HG02981 (cell line): ENCODE measurements around the gene CDT1.

ENCODE experiments used
- ATAC-seq: cut with Tn5 transposase; IDR thresholded peaks from one replicate; pipeline ENCODE4 v1.9.1; 2021; ENCODE audit warnings: mild to moderate bottlenecking, moderate library complexity; ENCODE audit not compliant: unreplicated experiment

The CDT1 gene

DNA sequence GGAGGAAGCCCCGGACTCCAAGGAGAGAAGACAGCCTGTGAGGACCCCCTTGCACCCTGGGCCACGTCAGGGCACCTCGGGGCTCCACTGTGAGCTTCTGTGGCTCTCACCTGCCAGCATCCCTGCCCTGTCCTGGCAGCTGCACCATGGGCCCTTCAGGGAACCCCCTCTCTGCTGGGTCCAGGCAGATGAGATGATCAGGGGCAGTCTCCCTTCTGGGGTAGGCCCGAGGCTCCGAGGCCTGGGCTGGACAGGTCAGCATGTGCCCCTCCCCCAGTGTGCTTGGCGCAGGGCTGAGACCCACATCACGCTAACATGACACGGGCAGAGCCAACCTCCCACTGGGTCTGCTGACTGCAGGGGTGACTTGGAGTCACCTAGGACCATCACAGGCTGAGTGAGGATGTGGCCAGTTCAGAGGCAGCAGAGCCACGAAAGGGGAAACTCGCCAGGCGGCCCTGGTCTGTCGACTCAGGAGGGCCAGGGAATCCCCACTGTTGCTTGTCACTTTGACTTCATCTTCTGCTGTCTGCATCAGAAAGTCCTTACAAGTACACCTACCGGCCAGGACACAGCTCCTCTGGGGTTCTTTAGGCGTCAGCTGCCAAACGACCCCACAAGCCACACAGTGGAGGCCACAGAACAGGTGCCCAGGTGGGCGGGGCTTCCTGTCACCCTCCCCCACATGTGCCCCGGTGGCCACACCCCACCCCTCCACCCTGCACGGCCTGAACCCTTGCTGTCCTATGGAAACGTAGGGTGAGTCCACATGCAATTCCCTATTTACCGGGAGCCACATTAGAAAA, 50.9 kb downstream of the CDT1 start:
- ATAC-seq = no peak

DNA sequence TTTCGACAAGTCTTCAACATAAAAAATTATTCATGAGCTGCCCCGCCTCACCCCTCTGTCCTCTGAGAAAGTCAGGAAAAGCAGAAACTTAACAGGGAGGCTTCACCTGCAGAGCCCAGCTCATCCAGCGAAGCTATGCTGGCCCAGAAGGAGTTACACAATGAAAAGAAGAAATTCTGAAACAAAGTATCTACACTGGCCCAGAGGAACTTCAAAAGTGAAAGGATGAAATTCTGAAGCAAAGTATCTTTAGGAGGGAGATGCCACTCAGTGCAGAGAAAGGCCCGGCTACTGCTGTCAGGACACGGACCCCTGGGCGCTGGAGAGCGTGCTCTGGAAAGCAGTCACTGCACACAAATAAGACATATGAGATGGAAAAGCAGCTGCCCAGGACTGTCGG, 51.6 kb downstream of the CDT1 start:
- no peak for ATAC-seq

DNA sequence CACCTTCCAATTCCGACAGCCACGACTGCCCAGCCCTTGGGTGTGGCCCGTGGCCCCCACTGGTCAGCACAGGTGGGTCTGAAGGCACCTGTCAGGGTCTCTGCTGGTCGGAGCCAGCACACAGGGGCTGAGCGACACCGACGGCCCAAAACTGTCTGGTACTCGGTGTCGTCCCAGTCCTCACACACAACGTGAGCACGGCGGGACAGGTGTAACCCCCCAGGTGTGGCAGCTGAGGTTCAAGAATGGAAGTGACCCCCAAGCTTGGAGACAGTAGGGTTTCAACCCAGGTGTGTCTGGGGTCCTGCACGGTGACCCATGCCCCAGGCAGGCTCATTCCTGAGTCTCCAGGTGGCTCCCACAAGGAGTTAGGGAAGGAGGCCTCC, 52.1 kb downstream of the CDT1 start:
- no peak for ATAC-seq

DNA sequence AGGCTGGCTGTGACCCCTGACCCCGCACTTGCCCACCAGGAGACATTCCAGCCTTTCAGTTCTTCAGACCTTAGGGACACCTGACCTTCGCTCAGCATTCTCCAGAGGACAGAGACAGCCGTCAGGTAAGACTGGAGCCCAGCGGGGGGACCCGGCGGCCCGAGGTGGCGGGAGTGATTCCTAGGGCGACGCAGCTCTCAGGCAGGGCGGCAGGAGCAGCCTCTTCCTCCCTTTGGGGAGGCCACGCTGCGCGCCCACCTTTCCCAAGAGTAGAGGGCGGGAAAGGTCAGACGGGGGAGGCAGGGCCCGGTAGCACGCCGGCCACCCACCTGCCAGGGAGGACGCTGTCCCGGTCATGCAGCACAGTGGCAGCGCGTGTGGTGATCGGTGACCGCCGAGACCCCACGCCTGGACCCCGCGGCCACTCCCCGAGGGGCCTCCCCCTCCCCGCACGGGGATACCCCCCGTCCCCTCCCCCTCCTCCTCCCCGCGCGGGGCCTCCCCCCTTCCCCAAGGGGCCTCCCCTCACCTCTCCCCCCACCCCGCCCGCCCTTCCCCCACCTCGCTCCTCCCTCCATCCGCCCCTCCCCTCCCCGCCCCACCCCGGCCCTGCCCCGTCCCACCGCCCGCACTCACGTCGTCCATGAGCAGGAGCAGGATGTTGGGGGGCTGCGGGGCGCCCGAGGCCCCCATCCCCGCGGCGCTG, 52.7 kb downstream of the CDT1 start:
- ATAC-seq = no peak

DNA sequence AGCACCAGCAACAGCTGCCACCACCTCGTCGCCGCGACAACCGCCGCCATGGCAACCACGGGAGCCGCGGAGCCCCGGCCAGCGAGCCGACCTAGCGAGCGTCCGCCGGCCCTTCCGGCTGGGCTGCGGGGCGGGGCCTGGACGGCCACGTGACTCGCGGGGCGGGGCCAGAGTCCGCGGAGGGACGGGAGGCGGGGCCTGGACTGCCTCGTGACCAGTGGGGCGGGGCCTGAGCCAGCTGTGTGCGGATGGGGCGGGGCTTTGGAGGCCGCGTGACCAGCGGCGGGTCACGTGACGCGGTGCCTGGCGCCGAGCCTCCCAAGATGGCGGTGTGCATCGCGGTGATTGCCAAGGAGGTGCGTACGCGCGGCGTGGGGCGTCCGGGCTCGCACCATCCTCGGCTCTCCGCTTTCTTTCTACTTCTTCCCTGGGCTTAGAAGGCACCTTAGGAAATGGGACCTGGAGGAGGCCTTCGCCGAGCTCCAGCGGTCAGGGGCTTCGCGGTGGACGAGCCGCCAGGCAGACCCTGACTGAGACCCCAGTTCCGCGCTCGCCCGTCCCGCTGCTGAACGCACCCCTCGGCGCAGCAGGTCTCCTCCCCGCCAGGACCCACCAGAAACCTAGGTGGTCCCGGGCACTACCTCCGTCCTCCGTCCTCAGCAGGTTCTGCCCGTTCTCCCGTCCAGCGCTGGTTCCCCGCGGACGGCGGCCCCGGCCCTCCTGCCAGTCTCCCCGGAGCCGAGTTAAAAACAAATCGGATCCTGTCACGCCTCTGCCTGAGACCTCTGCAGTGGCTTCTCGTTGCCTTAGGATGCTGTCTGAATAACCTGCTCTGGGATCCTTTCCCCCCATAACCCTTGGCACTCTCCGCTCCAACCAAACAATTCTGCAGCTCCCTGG, 53.5 kb downstream of the CDT1 start, which contains the start of the genes GALNS and TRAPPC2L:
Gene GALNS, minus strand, starts transcription at position 120 of the 900 bp plus-strand sequence. Its CDS starts 70 bp downstream, at position 50.
Gene TRAPPC2L, plus strand, starts transcription at position 300 of the 900 bp plus-strand sequence. Its CDS starts 24 bp downstream, at position 324.
- ATAC-seq = peak; percentile 73

DNA sequence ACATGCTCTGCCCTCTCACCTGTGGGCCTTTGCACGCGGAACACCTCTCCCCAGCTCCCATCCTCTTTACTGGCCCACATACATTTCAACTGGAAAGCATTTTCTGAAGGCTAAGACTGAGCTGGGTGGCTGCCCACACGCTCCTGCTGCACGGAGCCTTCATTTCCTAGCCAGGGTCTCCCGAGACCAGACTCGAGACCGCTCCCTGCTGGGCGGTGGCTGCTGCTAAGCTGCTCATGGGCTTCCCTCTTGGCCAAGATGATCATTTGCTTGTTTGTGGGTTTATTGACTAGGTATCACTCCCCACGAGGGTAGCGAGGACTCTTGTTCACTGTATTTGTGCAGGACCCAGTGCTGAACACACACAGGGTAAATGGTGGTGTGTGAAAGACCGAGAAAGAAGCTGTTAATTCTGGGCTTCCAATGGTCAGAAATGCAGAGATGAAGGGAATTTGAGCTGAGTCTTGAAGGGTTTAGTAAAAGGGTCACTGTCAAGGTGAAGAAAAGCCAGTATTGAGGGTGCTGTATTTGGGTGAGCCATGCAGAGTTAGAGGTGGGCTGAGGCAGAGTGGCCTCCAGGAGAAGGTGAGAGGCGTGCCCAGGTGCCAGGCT, 54.2 kb downstream of the CDT1 start:
- peak; percentile 33 for ATAC-seq
